HepG2 (cell line): Measurements from ENCODE around the gene CSRP3. TPM values are rescaled to one million over a fixed set of nuclear protein-coding genes. Genes with fewer than 3 reads are reported as not detected.

Source experiments
- ARHGAP35 ChIP-seq: sonication (generic); formaldehyde crosslinking; IDR thresholded peaks from 2 replicates; pipeline ENCODE4 v1.9.0; 2022; ENCODE audit warnings: mild to moderate bottlenecking, inconsistent platforms, moderate library complexity, missing genetic modification reagents, borderline replicate concordance
- DNMT1 ChIP-seq: sonication (generic); formaldehyde crosslinking; IDR thresholded peaks from 2 replicates; pipeline ENCODE4 v1.5.1; 2020; ENCODE audit warnings: mild to moderate bottlenecking, missing genetic modification reagents
- GPN1 ChIP-seq: sonication (generic); formaldehyde crosslinking; IDR thresholded peaks from 2 replicates; pipeline ENCODE4 v1.5.1; 2020; ENCODE audit warnings: missing genetic modification reagents, borderline replicate concordance
- PHF8 ChIP-seq: sonication (generic); formaldehyde crosslinking; IDR thresholded peaks from 2 replicates; pipeline ENCODE4 v1.5.0; 2020; ENCODE audit warnings: missing genetic modification reagents
- THAP8 ChIP-seq: sonication (generic); formaldehyde crosslinking; IDR thresholded peaks from 2 replicates; pipeline ENCODE4 v1.5.1; 2020; ENCODE audit warnings: missing genetic modification reagents, mild to moderate bottlenecking, borderline replicate concordance
- polyA plus RNA-seq, 8 experiments: library from polyadenylated mRNA; depleted of rRNA in 3 of 8; stranded (reverse) in 7 of 8; unstranded in 1 of 8; fragments of >200 nt; fragmentation: Illumina TruSeq in 4 of 8; extraction: Trizol in 4 of 8; gene quantifications; 2 replicates each; pipeline versions ENCODE4 v1.2.1 to v1.2.3, GENCODE V29; 2011 to 2016; ENCODE audit warnings: low read depth in 4 of 8, missing spikeins in 1 of 8, mixed read lengths in 1 of 8; ENCODE audit not compliant: insufficient read depth in 1 of 8
- total RNA-seq, 5 experiments: library from RNA; depleted of rRNA; stranded (reverse); fragments of >200 nt; fragmentation: Illumina TruSeq; extraction: Trizol; gene quantifications; 2 replicates each; pipeline ENCODE4 v1.2.3, GENCODE V29; 2016; ENCODE audit warnings: low read depth in 1 of 5
- TF ChIP-seq, protein P1 (sequence below), 2 experiments: fragments of 450-650 bp in 1 of 2; sonication (generic) in 1 of 2; formaldehyde crosslinking in 1 of 2; IDR thresholded peaks; 2 replicates each; pipeline versions ENCODE4 v1.6.1 to v1.8.0; 2016 to 2022; ENCODE audit warnings: antibody characterized with exemption in 1 of 2, mild to moderate bottlenecking in 1 of 2, missing genetic modification reagents in 1 of 2

The CSRP3 gene
- total and polyA plus RNA-seq, 2 of the 13 experiments (the other 11 are each of a cell fraction or from before 2014, with no cell fraction given), result not detected

- TF ChIP-seq, protein P1, sequence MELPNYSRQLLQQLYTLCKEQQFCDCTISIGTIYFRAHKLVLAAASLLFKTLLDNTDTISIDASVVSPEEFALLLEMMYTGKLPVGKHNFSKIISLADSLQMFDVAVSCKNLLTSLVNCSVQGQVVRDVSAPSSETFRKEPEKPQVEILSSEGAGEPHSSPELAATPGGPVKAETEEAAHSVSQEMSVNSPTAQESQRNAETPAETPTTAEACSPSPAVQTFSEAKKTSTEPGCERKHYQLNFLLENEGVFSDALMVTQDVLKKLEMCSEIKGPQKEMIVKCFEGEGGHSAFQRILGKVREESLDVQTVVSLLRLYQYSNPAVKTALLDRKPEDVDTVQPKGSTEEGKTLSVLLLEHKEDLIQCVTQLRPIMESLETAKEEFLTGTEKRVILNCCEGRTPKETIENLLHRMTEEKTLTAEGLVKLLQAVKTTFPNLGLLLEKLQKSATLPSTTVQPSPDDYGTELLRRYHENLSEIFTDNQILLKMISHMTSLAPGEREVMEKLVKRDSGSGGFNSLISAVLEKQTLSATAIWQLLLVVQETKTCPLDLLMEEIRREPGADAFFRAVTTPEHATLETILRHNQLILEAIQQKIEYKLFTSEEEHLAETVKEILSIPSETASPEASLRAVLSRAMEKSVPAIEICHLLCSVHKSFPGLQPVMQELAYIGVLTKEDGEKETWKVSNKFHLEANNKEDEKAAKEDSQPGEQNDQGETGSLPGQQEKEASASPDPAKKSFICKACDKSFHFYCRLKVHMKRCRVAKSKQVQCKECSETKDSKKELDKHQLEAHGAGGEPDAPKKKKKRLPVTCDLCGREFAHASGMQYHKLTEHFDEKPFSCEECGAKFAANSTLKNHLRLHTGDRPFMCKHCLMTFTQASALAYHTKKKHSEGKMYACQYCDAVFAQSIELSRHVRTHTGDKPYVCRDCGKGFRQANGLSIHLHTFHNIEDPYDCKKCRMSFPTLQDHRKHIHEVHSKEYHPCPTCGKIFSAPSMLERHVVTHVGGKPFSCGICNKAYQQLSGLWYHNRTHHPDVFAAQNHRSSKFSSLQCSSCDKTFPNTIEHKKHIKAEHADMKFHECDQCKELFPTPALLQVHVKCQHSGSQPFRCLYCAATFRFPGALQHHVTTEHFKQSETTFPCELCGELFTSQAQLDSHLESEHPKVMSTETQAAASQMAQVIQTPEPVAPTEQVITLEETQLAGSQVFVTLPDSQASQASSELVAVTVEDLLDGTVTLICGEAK (IDR thresholded peaks at IDR 0.05), result no peak
- TF ChIP-seq, protein P1 (CRISPR knock-in tag; IDR thresholded peaks at IDR 0.05), result no peak
- TF ChIP-seq DNMT1 (CRISPR knock-in tag) (no peak), PHF8 (CRISPR knock-in tag) (no peak), ARHGAP35 (CRISPR knock-in tag) (no peak), THAP8 (CRISPR knock-in tag) (no peak), GPN1 (CRISPR knock-in tag) (no peak)
Observed at GRCh38 chr11:19208959-19209546, 7.3 kb upstream of the CSRP3 start (continued).
